Uterus (tissue), 2 donors: Measurements from ENCODE around the gene NOL4L.

ENCODE experiments used
- CTCF ChIP-seq, 4 experiments: fragments of 200-600 bp in 2 of 4; fragments of 450-650 bp in 2 of 4; sonication (generic) in 2 of 4; IDR thresholded peaks; one replicate each; pipeline ENCODE4 v1.5.1; 2016 to 2019; ENCODE audit warnings: antibody characterized with exemption in 4 of 4, mild to moderate bottlenecking in 2 of 4, moderate library complexity in 1 of 4
- POLR2A ChIP-seq, 2 donors: fragments of 450-650 bp; IDR thresholded peaks; one replicate each; pipeline ENCODE4 v1.6.1; 2016; ENCODE audit warnings: antibody characterized with exemption in 2 of 2, mild to moderate bottlenecking in 1 of 2, moderate library complexity in 1 of 2

GRCh38 chr20:32559753-32560380 is 25.3 kb downstream of the NOL4L start:
- no peak for TF ChIP-seq CTCF (IDR thresholded peaks at IDR 0.05)
- no peak for TF ChIP-seq POLR2A (IDR thresholded peaks at IDR 0.05)
